DND-41 (cell line): ENCODE results near the gene PRKCB.
A peak's percentile ranks its signal among the peaks of the same experiment; 100 is the strongest.

Experiments
- EZH2 ChIP-seq: IDR thresholded peaks from 3 replicates; pipeline ENCODE4 v1.6.1; 2012; ENCODE audit warnings: borderline replicate concordance, low read depth, mild to moderate bottlenecking, moderate library complexity, low read length, inconsistent platforms; ENCODE audit not compliant: severe bottlenecking
- TF ChIP-seq, protein P1 (sequence below): IDR thresholded peaks from 2 replicates; pipeline ENCODE4 v1.5.1; 2012; ENCODE audit warnings: borderline replicate concordance, low read length, moderate library complexity, mild to moderate bottlenecking; ENCODE audit not compliant: poor library complexity, severe bottlenecking; ENCODE audit errors: extremely low read depth

DNA sequence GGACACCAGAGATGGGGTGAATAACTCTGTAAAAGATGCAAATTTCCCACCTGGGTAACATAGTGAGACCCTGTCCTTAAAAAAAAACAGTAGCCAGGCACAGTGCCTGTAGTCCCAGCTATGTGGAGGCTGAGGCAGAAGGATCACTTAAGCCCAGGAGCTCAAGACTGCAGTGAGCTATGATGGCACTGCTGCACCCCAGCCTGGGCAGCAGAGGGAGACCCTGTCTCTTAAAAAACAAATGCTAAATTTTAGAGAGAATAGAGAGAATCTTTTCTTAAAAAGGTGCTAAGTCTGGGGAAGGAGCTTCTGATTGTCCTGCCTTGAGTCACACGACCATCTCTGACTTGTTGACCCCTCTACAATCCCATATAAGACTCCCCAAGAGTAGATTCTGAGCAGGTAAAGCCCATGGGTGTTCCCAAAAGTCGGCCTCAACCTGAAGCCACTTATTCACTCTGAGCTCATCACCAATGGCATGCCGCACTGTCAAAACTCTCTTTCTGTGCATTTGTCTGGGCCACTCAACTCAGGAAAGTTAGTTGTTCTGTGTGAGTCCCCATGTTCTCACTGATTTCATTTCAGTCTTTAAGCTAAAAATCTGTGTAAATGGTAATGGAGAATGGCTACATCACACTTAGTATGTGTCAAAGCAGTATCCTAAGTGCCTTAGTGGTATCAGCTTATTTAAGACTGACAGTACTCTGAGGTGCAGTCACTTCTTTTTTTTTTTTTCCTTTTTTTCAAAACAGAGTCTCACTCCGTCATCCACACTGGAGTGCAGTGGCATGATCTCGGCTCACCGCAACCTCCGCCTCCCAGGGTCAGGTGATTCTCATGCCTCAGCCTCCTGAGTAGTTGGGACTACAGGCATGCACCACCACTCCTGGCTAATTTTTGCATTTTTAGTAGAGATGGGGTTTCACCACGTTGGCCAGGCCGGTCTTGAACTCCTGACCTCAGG is 41.6 kb downstream of the PRKCB start:
- TF ChIP-seq, protein P1, sequence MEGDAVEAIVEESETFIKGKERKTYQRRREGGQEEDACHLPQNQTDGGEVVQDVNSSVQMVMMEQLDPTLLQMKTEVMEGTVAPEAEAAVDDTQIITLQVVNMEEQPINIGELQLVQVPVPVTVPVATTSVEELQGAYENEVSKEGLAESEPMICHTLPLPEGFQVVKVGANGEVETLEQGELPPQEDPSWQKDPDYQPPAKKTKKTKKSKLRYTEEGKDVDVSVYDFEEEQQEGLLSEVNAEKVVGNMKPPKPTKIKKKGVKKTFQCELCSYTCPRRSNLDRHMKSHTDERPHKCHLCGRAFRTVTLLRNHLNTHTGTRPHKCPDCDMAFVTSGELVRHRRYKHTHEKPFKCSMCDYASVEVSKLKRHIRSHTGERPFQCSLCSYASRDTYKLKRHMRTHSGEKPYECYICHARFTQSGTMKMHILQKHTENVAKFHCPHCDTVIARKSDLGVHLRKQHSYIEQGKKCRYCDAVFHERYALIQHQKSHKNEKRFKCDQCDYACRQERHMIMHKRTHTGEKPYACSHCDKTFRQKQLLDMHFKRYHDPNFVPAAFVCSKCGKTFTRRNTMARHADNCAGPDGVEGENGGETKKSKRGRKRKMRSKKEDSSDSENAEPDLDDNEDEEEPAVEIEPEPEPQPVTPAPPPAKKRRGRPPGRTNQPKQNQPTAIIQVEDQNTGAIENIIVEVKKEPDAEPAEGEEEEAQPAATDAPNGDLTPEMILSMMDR = peak; percentile 54
- no peak for TF ChIP-seq EZH2
